Right ventricle myocardium superior (tissue), 1 donor: ENCODE measurements around the gene UCHL3. TPM values are rescaled to one million over a fixed set of nuclear protein-coding genes. Genes with fewer than 3 reads are reported as not detected.

Source experiments
- ATAC-seq: fragments of 200-7000 bp; cut with Tn5 transposase; one replicate; pipeline ENCODE4 v1.9.1; 2020; ENCODE audit warnings: mild to moderate bottlenecking; ENCODE audit not compliant: poor library complexity
- DNase-seq: peaks from one replicate; pipeline ENCODE4 v3.0.0-alpha.2; 2020
- intact Hi-C: fragments of 100-400 bp; cut with DNase I; formaldehyde crosslinking; loops from one replicate; pipeline ENCODE4 v1.11.2; 2022
- total RNA-seq: library from RNA; stranded (reverse); fragmentation: NEBNext Ultra II Directional; extraction: Animal tissue kit (Norgen Biotek cat#: 25700); gene quantifications from one replicate; pipeline ENCODE4 v1.2.1, GENCODE V29; 2021
- donor health status: DM: no; HTN: yes; CAD: no; lungs with severe emphysema.

Gene UCHL3
- total RNA-seq, 1 donor from 2014 or later: 19.5 TPM

- intact Hi-C loops: no loop called here
- ATAC-seq (no peak), DNase-seq (no peak)
Observed at GRCh38 chr13:75610466-75610865, 60.9 kb downstream of the UCHL3 start.

DNA sequence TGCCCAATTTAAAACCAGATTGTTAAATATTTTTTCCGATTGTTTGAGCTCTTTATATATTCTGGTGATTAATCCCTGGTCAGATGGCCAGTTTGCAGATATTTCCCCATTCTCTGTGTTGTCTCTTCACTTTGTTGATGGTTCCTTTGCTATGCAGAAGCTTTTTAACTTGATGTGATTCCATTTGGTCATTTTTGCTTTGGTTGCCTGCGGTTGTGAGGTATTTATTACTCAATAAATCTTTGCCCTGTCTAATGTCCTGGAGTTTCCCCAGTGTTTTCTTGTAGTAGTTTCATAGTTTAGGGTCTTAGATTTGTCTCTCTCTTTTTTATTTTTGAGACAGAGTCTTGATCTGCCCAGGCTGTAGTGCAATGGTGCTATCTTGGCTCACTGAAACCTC lies 62.8 kb downstream of the UCHL3 start:
- ATAC-seq (no peak), DNase-seq (no peak)
- intact Hi-C loops: no loop called here

GRCh38 chr13:75617230-75617629 lies 67.6 kb downstream of the UCHL3 start:
- no peak for ATAC-seq
- intact Hi-C loops: no loop called here

DNA sequence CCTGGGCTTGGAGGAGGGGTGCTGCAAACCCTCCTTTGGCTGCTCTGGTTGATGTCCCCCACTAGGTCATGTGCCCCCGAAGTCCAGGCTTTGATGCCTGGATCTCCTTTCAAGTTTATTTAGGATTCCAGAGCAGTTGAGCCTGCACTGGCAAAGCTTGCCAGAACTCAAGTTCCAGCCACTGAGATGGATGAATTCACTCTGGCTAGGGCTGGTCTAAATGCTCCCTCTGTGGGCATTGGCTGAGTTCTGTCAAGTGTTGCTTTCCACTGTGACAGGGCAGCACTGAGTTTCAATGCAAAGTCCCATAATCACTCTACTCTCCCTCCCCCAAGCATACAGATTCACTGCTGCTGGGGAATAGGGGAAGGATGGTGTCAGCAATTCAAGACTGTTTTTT lies 68.7 kb downstream of the UCHL3 start:
- DNase-seq (no peak), ATAC-seq (no peak)
- intact Hi-C loops: no loop called here

More at GRCh38 chr13:75617230-75617629, 67.6 kb downstream of the UCHL3 start:
- no peak for DNase-seq

DNA sequence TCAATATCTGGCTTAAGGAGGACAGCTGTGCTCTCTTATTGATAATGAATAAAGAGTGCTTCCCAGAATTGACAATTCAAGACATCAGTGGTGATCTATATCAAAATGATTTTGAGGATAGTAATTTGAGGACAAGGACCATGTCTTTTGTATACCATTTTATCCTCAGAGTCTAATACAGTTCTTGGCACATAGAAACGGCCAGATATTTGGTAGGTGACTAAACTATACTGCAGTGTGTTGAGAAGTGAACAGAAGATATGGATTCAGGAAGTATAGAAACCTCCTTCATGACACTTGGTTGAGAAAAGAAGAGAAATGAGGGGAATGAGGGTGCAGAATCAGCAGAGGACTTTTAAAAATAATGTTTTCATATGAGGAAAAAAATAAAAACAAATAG lies 70.4 kb downstream of the UCHL3 start:
- DNase-seq (no peak), ATAC-seq (no peak)
- intact Hi-C loops: no loop called here

DNA sequence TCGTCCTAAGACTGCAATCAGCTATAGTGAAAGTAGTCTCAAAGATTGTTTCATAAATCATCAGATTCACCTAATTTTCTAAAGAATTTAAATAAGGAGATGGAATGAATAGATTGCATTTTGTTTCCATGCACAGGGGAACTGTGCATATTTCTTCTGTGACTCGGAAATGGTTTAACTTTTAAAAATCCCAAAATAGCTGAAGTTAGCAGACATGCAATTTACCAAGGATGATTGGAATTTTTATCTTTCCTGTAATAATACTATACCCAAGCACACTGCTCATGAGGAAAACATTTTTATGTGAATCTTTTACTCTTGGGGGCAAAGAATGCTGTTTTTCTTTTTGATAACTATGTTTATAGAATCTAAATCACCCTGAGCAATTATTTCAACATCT lies 71.6 kb downstream of the UCHL3 start:
- ATAC-seq: no peak
- intact Hi-C loops: no loop called here

GRCh38 chr13:75628801-75629200 lies 79.2 kb downstream of the UCHL3 start:
- DNase-seq (no peak), ATAC-seq (no peak)
- intact Hi-C loops: no loop called here

More for the DNA sequence above, 71.6 kb downstream of the UCHL3 start:
- DNase-seq: no peak

GRCh38 chr13:75633285-75633684 lies 83.7 kb downstream of the UCHL3 start:
- DNase-seq (no peak), ATAC-seq (no peak)
- intact Hi-C loops: no loop called here

GRCh38 chr13:75635101-75635827 lies 85.7 kb downstream of the UCHL3 start:
- DNase-seq (no peak), ATAC-seq (peak; percentile 25)
- intact Hi-C loops: no loop called here

GRCh38 chr13:75635828-75636435 lies 86.3 kb downstream of the UCHL3 start, which contains the start of gene LMO7:
Gene LMO7 (plus strand): TSS chr13:75636330. CDS start chr13:75636658, 328 bp downstream.
- ATAC-seq: peak; percentile 75
- intact Hi-C loops: no loop called here
- peak; percentile 71 for DNase-seq

- ATAC-seq (peak; percentile 58), DNase-seq (peak; percentile 45)
- intact Hi-C loops: no loop called here
Observed at GRCh38 chr13:75636436-75637180, 87.0 kb downstream of the UCHL3 start.

GRCh38 chr13:75637181-75637750 lies 87.7 kb downstream of the UCHL3 start:
- intact Hi-C loops: no loop called here
- DNase-seq (no peak), ATAC-seq (no peak)

DNA sequence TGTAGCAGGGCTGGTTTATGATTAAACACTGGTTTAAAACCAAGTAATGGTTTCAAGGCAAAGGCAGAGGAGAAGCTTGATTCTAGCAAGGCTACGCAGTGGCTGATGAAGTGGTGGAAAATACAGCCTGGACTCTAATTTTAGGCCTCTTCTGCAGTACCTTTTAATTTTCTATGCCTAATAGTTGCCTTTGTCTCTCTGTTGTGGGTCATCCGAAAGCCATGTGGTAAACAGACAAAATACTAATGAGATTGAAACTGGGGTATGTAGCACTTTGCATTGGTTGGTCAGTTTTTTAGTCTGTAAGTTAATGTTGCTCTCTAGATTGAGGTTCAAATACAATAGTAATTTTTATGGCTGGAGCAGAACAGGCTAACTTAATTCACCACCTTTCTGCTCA lies 89.9 kb downstream of the UCHL3 start:
- ATAC-seq: no peak
- intact Hi-C loops: no loop called here
- DNase-seq: no peak

DNA sequence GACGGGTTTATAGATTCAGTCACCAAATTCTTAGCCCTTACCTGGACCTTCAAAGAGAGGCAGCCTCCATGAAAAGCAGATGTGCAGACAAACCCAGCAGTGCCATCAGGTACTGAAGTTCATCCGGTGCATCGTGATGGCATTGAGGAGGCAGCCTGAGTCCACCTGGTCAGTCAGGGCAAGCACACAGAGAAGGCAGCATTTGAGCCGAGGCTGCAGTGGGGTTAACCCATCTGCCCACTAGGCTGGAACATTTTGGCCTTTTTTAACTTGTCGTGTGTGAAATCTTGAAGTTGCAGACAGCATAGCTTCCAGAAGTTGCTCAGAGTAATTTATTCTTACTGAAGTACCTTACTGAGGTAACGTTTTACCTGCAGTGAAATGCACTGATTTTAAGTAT lies 91.4 kb downstream of the UCHL3 start:
- no peak for ATAC-seq
- intact Hi-C loops: no loop called here
- no peak for DNase-seq

GRCh38 chr13:75643182-75643581 lies 93.6 kb downstream of the UCHL3 start:
- no peak for DNase-seq
- no peak for ATAC-seq
- intact Hi-C loops: no loop called here

DNA sequence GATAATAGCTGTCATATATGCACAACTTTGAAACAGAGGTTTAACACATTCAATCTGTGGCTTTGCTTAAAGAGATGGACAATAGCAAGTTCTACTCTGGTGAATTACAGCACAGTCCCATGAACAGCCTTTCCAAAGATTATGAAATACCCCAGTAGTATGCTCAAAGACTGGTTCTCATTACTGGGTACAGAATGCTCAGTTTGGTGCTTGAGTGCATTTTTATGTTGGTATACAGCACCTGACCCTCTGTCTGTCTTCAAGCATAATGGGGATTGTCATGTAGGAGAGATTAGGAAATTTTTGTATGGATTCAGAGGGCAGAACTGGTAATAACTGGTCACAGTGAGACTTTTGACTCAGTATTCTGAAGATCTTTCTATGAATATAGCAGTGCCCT lies 94.1 kb downstream of the UCHL3 start:
- intact Hi-C loops: no loop called here
- ATAC-seq: no peak
- DNase-seq: no peak

- no peak for ATAC-seq
- intact Hi-C loops: no loop called here
- DNase-seq: no peak
Observed at GRCh38 chr13:75645141-75645540, 95.5 kb downstream of the UCHL3 start.

DNA sequence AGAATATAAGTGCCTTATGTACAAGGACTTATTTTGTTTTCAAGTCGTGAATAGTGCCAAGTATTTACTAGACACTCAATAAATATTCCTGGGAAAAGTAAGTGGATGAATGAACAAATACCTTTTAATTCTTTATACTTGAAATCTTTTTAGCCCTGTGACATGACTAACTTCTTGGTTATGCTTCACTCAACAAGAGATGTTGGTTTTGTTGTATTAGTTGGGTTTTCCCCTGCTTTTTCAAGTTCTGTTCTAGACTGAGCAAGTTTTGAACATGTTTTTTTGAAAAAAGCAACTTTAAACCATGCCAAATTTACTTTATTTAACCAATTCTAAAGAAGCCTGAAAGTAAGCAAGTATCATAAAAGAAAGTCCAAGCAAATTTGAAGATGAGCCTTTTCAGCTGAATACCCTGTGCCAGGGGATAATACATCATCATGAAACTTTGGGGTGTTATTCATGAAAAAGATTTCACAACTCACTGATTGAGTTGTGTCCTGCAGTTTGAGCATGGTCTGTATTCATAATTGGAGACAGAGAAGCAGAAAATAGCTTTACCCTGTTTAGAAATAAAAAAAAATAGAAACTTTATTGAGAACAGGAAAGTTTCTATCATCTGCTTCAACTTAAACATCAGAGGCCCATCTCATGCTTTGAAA lies 97.7 kb downstream of the UCHL3 start:
- no peak for ATAC-seq
- intact Hi-C loops: no loop called here
- DNase-seq: no peak

- no peak for ATAC-seq
- DNase-seq: no peak
Observed at GRCh38 chr13:75648446-75648845, 98.9 kb downstream of the UCHL3 start.

More at GRCh38 chr13:75648446-75648845, 98.9 kb downstream of the UCHL3 start:
- intact Hi-C loops: no loop called here
